NCI-H226 (cell line): ENCODE data around the gene PLPP1.

Source experiments
- DNase-seq: peaks from one replicate; pipeline ENCODE4 v3.0.0-alpha.2; 2015

Gene PLPP1

DNA sequence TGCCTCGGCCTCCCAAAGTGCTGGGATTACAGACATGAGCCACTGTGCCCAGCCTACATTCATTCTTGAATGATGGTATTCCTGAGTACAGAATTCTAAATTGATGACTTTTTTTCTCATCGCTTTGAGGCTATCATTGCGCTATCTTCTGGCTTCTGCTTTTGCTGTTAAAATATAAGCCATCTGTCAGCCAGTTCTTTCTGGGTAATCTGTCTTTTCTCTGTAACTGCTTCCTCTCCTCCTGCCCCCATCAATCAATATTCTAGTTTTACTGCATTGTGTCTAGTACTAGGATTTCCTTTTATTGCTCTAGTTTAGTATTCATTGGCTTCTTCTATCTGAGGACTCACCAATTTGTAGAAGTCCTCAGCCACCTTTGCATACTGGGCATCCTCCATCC, 89.0 kb downstream of the PLPP1 start:
- no peak for DNase-seq

DNA sequence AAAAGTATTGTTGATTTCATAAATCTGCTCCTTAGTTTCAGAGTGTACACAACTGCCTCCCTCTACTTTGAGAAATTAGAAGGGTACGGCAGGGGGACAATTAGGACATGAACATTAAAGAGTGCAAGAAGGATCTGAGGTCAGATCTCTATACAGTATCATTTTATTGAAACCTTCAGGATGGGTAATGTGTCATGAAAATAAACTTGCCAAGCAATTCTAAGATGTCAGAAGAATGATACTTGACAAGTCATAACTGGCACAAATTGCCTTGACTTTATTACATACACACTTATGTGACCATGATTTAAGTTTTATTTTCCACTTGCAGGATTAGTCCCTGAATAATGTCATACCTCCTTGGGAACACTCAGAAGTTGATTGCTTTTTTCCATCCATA, 92.8 kb downstream of the PLPP1 start:
- no peak for DNase-seq

DNA sequence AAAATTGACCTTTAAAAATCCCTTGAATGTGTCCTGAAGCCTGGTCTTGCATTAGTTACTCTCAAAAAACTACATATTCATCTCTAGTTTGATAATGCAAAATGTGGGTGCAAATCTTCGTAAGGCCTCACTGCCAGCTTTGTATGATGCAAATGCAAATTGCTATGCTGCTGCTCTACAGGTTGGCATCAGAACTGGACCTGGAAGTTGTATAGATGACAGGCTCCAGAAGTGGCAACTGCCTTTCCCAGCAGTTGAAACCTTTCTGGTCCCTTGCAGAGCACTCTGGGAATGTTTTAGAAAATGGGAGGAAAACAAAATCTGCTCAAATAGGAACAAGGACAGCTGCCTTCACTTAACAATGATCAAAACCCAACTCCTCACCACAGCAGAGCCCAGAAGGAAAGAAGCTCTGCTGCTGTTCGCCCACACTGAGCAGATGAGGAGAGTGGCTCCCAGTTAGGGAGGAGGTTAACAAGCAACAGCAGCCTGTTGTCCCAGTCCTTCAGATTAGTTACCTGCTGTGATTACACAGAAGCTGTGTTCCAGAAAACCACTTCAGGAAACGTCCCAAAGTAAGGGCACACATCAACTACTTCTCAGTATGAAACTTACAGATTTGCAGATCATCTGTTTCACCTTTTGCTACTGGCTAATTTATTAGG, 93.5 kb downstream of the PLPP1 start:
- no peak for DNase-seq

DNA sequence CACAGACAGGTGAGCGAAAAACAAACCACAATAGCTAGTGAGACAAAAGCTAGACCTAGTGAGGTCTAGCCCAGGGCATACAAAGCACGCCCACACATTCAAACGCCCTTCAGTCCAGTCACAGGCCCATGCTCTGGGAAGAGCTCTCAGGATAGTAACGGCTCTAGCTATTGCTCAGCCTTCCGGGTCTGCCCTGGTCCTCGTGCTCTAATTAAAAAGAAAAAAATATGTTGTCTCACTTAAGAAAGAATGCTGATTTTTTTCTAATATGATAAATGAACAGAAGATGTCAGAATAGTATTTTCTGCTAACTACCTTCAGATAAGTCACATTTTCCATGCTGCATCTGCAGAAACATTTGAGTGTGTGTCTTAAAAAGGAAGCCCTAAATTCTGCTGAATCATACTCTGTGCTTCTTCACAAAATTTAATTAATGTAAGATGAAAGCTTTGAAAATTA, 94.5 kb downstream of the PLPP1 start:
- no peak for DNase-seq

DNA sequence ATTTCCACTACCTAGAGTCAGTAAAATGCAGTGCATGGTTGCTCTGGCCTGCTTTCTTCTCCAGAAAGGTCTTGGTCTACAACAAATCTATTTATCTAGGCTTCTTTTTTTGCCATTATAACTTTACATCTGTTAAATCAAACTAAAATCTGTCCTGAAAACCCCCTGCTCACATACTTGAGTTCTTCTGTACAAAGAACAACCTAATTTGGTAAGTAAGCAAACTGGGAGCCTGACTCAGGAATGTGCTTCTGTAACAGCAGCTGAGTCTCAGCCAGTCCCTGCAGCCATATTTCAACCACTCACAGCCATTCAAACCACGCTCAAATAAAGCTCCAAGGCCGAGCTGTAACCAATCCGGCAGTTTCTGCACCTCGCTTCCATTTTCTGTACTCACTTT, 95.8 kb downstream of the PLPP1 start:
- DNase-seq: no peak

DNA sequence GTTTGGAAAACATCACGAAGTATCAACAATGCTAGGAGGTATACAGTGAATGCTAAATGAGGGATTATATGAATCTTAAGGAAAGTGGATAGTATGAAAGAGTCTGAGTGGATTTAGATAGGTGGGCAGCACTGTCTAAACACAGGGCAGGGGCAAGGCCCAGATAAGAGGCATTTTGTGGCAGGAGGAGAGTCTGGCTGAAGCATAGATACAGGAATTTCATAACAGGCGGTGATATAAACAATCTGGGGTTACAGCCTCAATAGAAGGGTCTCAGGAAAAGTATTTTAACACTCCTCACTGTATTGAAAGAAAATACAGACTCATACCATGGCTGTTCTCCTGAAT, 96.9 kb downstream of the PLPP1 start:
- no peak for DNase-seq

DNA sequence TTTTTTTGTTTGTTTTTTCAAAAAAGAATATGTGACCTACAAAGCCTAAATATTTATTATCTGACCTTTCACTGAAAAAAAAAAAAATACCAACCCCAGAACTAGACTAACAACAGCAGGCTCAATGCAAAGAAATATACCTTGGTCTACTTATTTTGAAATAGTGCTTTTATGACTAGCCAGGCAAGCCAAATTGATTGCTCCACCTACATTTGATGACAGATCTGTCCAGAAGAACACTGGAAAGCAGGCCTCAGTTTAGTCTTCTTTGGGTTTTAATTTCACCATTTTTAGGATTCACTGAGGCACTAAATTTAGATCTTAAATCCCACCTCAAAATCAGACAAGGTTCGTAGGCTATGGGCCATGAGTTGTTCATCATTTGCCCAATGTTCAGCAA, 97.3 kb downstream of the PLPP1 start:
- DNase-seq: no peak

DNA sequence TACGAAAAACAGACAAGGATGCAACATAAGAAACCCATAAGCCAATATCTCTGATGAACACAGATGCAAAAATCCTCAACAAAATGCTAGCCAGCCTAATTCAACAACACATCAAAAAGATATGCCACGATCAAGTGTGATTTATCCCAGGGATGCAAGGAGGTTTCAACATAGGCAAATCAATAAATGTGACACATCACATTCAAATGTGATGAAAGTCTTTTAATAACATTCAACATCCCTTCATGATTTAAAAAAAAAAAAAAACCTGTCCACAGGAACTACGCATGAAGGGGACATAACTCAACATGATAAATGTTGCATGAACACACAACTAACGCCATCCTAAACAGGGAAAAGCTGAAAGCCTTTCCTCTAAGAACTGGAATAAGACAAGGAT, 102.2 kb downstream of the PLPP1 start:
- DNase-seq: no peak

DNA sequence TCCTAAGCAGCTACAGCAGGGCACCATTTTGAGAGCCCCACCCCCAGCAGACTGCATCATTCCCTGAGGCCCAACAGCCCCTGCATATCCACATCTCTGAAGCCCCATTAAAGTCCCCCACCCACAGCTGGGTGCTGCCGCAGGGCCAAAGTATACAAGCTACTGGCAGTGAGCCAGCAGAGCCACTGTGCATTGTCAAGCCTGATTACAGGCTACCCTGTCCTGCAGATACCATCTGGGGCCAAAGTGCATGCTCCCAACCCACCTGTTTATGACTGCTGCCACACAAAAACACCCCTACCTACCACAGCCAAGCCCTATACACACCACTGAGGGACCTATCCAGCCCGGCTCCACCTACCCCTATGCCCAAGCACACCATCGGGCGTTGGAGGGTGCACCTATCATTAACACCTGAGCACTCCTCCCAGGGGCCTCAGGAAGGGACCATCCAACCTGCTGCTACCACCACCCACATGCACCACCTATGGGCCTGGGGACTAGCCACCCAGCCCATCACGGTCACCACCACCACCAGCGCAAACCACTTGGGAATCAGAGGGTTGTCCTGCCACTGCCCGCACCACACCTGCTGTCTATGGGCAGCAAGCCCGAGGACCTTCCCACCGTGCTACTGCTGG, 105.0 kb downstream of the PLPP1 start:
- no peak for DNase-seq

DNA sequence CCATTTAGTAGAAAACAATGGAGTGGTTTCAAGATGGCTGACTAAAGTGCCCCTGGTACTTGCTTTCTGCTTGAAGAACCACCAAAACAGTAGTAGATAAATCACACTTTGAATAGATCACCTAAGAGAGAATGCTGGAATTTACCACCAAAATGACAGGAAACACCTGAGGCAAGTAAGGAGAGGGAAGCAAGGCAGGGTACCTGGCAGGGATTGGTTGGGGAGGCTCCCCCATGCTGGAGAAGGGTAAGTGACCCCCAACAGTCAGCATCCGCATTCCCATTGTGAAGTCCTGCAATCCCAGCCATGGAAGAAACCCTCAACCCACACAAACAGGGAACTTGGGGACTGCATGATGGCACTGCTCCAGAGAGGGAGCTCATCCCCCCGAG, 105.5 kb downstream of the PLPP1 start:
- DNase-seq: no peak

DNA sequence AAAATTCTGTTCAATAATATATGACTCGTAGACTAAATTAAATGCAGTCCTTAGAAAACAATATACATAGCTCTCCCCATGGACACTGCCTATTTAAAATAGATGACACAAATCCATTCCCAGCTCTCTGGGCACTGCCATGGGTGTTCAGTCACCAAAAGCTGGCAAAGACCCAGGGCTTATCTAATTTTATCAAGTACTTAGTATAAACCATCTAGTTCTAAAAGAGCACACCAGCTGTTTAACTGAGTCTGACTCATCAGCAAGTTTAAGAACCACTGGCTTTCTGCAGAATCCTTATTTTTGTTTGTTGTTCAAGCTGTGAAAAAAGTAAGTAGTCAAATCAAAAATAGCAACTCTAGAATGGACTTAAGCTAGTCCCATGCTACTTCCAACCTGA, 107.6 kb downstream of the PLPP1 start:
- DNase-seq: peak; percentile 28

DNA sequence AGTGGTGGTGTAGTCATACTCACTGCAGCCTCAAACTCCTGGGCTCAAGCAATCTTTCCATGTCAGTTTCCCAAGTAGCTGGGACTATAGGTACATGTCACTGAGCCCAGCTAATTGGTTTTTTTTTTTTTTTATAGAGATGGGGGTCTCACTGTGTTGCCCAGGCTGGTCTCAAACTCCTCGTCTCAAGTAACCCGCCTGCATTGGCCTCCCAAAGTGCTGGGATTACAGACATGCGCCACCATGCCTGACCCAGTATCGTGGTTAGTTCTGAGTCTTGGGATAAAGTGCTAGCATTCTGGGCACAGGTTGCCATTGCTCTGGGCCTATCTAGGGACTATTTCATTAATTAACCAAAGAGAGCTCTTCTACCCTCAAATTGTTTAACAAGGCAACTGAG, 108.3 kb downstream of the PLPP1 start:
- no peak for DNase-seq

DNA sequence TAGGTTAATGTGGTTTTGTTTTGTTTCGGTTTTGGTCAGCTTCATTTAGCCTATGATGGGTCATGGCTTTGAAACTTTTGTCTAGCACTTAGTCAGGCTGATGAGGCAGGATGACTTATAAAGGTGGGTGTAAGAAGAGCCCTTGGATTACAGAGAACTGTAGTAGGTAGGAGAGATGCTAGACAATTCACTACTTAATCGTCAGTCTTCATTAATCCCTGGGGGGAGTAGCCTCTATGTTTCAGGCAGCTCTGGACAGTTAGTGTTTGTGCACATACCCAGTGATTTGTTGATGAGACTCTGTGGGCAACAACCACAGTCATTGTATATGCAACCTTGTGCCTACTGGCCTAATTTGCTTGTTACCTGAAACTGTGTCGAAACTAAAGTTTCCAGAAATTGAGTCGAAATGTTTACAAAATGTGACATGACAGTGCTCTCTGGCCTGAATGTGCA, 113.7 kb downstream of the PLPP1 start:
- DNase-seq: no peak

DNA sequence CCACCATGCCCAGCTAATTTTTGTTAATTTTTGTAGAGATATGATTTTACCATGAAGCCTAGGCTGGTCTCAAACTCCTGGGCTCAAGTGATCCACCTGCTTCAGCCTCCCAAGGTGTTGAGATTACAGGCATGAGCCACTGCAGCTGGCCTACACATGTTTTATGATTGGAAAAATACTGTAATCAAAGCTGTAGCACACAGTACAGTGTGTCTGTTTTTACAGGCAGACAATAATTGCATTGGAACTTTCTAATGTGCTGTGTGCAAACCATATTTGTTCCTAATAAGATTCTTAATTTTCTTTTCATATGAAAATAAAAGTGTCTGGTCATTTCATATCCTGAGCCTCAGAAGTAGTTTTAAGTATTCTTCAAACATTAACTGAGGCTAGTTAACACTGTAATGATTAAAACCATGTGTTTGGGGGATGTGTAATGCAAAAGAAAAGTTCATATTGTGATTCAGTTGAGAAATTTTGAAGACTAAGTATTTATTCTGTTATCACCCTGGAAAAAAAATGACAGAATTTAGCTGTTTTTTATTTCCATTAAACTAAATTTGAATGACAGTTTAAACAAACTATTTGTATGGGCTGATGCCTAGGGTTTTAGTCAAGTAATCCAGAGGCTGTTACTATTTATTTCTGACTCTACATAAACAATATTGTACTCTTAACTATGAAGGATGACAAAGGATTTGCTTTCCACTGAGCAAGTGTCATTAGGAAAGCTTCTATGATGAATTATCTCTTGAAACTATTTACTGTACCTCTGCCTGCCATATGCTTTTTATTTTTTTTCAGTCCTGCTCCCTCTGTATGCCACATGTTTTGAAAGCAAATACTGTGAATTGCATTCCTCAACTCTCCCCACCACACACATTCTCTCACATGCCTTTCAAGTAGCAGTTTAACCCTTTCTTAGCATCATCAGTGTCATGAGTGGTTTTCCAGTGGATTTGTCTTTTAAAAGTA, 115.5 kb downstream of the PLPP1 start:
- no peak for DNase-seq

DNA sequence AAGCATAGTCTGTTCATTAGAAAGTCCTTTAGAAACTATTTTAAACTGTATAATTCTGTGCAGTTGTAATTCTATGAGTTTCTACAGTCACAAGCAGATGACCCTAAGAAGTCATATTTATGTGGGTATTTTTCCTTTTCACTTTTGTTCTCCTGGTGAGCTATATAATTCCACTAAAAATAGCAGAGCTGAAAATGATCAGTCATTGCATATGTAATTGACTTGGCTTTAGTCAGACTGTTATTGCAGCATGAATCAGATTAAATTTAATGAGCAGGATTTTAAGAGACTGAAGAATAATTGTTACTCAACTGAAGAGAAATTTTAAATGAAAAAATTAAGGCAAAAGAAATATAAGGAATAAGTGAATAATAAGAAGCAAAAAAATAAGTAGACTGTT, 118.5 kb downstream of the PLPP1 start:
- DNase-seq: no peak

DNA sequence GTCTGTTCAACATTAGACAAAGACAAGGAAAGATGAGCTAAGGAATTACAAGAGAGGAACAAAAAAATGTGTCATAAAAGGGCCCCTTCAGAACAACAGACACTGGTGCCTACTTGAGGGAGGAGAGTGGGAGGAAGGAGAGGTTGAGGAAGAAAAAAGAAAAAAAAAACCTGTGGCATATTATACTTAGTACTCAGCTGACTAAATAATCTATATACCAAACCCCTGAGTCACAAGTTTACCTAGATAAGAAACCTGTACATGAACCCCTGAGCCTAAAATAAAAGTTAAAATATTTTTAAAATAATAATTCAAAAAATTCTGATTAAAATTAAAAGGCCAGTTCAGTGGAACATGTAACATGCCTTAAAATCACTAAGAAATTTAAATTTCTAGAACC, 119.7 kb downstream of the PLPP1 start:
- peak; percentile 61 for DNase-seq

DNA sequence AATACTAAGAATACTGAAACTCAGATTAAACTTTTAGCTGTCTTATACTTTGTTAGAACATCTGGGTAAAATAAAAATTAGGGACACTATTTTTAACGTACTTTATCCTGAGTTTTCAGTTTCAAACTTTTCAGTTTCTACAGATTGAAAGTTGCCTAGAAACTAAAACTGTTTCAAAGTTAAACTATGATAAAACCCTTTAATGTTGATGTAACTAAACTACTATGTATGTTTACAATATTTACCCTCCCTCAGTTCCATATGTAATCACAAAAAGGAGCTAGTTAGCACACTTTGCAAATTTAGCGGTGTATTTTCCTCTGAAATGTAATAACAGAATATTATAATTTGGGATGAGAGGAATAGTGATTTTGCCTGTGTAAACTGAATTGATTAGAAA, 121.1 kb downstream of the PLPP1 start:
- DNase-seq: no peak

DNA sequence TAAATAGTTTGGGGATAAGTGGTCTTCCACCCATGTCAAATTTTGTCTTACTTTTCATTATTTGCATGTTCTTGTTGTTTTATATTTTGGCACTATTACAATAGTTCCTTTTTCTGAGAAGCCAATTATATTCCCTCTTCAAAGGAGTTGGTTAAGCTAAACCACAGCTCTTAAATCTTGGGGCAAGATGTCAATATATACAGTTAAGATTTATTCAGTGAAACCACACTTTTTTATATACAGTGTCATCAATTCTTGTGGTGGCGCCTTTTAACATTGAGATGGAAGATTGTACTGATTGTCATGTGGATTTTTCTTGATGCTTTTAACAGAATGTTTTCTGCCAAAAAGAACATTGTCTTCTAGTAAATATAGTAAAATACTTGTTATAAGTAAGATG, 122.9 kb downstream of the PLPP1 start:
- no peak for DNase-seq

DNA sequence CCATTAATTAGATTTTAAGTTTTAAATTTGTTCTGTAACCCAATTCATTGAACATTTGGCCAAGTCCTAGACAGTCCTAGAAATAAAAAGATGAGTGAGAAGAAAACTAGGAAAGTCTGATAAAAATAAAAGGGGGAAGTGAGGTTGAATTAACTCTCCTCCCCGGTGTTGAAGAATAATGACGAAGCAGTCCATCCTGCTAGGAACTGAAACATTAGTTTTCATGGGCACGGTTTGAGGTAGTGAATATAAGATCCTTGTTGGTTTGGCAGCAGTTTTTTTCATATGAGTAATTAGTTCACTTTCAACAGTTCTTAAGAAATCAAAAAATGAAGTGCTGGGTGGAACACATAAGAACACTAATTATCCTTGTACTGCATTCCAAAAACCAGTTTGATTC, 123.9 kb downstream of the PLPP1 start:
- no peak for DNase-seq

DNA sequence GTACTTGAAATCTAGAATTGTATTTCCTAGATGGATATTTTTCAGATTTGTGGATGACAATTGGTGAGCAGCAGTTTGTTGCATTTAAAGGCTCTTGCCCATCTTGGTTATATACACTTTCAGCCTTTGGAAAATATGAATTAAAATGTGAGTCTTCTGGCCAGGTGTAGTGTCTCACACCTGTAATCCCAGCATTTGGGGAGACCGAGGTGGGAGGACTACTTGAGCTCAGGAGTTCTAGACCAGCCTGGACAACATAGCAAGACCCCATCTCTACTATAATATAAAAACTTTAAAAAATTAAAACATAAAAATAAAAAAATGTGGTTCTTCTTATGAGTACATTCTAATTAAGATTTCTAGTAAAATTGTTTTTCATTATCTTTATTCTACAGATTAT, 125.0 kb downstream of the PLPP1 start:
- no peak for DNase-seq

DNA sequence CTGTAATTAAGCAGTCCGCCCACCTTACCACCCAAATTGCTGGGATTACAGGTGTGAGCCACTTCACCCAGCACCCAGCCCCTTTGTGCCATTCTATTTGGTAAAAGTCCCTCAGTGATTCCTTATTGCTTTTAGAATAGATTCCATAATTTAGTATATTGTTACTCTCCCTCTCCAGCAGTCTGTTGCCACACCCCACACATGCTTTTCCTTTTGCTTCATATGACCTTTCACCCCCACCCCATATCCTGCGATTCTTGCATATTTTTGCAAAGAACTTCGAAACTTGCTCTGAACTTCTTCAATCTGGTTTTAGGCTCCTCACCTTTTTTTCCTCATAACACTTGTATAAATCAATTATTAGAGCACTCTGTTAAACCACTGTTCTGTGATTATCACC, 126.8 kb downstream of the PLPP1 start:
- DNase-seq: no peak

DNA sequence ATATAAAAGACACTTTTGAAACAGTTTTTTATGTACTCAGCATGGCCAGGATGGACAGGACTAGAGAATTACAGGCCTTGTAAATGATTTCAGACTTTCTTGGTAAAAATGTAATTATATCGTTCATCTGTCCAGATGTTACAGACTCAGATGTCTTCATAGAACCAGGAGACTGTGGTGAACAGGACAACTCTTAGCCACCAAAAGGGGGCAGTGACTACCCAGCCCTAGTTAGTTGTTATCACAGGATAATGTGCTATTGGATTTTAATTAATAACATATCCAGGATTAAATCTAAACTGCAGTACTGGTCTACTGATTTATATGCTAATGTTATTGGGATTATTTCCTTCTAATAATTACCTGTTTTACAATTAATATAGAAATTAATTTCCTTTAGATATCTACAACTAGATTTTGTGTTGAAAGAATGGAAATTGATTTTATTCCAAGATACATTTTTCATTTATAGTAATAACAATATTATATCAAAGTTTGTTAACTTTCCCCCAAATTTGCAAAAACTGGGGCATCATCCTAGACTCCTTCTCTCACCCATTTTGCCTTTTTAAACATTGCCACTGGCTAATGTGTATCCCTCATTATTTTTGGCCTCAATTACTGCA, 127.6 kb downstream of the PLPP1 start:
- DNase-seq: peak; percentile 2

DNA sequence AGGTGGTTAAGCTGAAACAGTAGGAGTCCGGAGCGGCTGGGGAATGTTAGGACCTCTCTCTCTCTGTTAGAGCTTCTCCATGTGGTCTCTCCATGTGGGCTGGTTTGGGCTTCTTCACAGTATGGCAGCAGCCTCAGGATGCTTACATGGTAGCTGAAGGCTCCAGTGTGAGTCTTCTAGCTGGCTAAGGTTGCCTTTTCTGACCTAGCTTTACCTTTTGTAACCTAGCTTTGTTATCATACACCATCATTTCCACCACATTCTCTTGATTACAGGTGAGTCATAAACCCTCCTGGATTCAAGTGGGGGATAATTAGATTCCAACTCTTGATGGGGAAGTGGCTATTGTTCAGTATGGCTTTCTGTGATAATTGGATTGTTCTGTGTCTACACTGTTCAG, 128.5 kb downstream of the PLPP1 start:
- DNase-seq: no peak
